GM23248 (cell line): ENCODE data around the gene ZNF668.

Experiments used
- EZH2 ChIP-seq: fragments of 200-600 bp; sonication (generic); IDR thresholded peaks from 2 replicates; pipeline ENCODE4 v1.6.1; 2018; ENCODE audit warnings: antibody characterized with exemption, mild to moderate bottlenecking; ENCODE audit not compliant: insufficient read depth, poor library complexity, severe bottlenecking
- EZH2phosphoT487 ChIP-seq: fragments of 200-600 bp; sonication (generic); IDR thresholded peaks from 2 replicates; pipeline ENCODE4 v1.6.1; 2018; ENCODE audit warnings: antibody characterized with exemption, moderate library complexity, mild to moderate bottlenecking, low read depth; ENCODE audit not compliant: insufficient read depth

DNA sequence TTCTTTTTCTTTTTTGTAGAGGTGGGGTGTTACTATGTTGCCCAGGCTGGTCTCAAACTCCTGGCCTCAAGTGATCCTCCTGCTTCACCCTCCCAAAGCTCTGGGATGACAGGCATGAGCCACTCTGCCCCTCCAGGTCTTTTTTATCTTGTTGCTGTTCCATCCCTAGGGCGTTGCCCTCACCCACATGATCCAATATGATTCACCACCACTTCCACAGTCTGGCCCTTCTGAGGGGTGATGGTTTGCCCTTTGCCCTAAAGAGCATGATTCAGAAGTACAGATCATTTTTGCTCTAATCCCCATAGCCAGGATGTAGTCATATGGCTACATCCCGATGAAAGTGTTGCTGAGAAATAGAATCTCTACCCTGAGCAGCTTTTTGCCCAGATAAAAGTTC is 21.9 kb downstream of the ZNF668 start:
- TF ChIP-seq EZH2phosphoT487: no peak
- TF ChIP-seq EZH2: no peak
